CD14-positive monocyte (primary cell): ENCODE results near the gene RSAD2. TPM values are rescaled to one million over a fixed set of nuclear protein-coding genes. Genes with fewer than 3 reads are reported as not detected.

ENCODE experiments used
- DNase-seq, 3 donors: peaks; one replicate each; pipeline ENCODE4 v3.0.0-alpha.2; 2011 to 2022
- H2AFZ ChIP-seq: 2 replicates; pipeline ENCODE4 v1.6.0; 2012; ENCODE audit warnings: mild to moderate bottlenecking, low read depth, low read length, inconsistent platforms; ENCODE audit not compliant: insufficient read depth, poor library complexity, severe bottlenecking
- H3K27ac ChIP-seq, 2 donors: 1 replicate in 1 of 2; 2 replicates in 1 of 2; pipeline ENCODE4 v1.5.1; 2012 to 2013; ENCODE audit warnings: low read length in 2 of 2, control low read depth in 1 of 2, inconsistent platforms in 1 of 2, low read depth in 1 of 2, mild to moderate bottlenecking in 1 of 2
- H3K27me3 ChIP-seq, 2 donors: one replicate each; pipeline versions ENCODE4 v1.6.0 to v1.6.1; 2011 to 2013; ENCODE audit warnings: low read length in 2 of 2; ENCODE audit not compliant: control insufficient read depth in 2 of 2, insufficient read depth in 2 of 2
- H3K36me3 ChIP-seq, 2 donors: replicated peaks in 1 of 2; 1 replicate in 1 of 2; 2 replicates in 1 of 2; pipeline versions ENCODE4 v1.5.1 to v1.6.1; 2012 to 2013; ENCODE audit warnings: low read length in 2 of 2, control low read depth in 1 of 2, inconsistent platforms in 1 of 2, mild to moderate bottlenecking in 1 of 2; ENCODE audit not compliant: insufficient read depth in 2 of 2, control insufficient read depth in 1 of 2
- H3K4me1 ChIP-seq, 2 donors: 1 replicate in 1 of 2; 2 replicates in 1 of 2; pipeline versions ENCODE4 v1.5.1 to v1.6.1; 2012 to 2013; ENCODE audit warnings: low read length in 2 of 2, control low read depth in 1 of 2, inconsistent platforms in 1 of 2, mild to moderate bottlenecking in 1 of 2, moderate library complexity in 1 of 2; ENCODE audit not compliant: insufficient read depth in 2 of 2, control insufficient read depth in 1 of 2
- H3K4me2 ChIP-seq: replicated peaks from 2 replicates; pipeline ENCODE3; 2012; ENCODE audit warnings: low read length, moderate library complexity, mild to moderate bottlenecking; ENCODE audit not compliant: poor library complexity, severe bottlenecking; ENCODE audit errors: extremely low read depth
- H3K4me3 ChIP-seq, 3 experiments: fragments of 200-600 bp in 1 of 3; sonication (generic) in 1 of 3; replicated peaks in 1 of 3; 1 replicate in 2 of 3; 2 replicates in 1 of 3; pipeline ENCODE4 v1.5.1; 2011 to 2013; ENCODE audit warnings: low read length in 3 of 3, mild to moderate bottlenecking in 3 of 3, control low read depth in 2 of 3, low read depth in 2 of 3, inconsistent platforms in 1 of 3, moderate library complexity in 1 of 3
- H3K79me2 ChIP-seq: 2 replicates; pipeline ENCODE4 v1.6.0; 2012; ENCODE audit warnings: mild to moderate bottlenecking, control low read depth, inconsistent platforms, low read length, moderate library complexity; ENCODE audit not compliant: insufficient read depth
- H3K9ac ChIP-seq: 2 replicates; pipeline ENCODE4 v1.6.0; 2017; ENCODE audit warnings: low read length, mild to moderate bottlenecking; ENCODE audit not compliant: insufficient read depth, poor library complexity, severe bottlenecking
- H3K9me3 ChIP-seq, 2 donors: replicated peaks in 1 of 2; 1 replicate in 1 of 2; 2 replicates in 1 of 2; pipeline versions ENCODE4 v1.5.1 to v1.6.1; 2012 to 2013; ENCODE audit warnings: low read length in 2 of 2, control low read depth in 1 of 2; ENCODE audit not compliant: control insufficient read depth in 1 of 2, insufficient read depth in 1 of 2
- H4K20me1 ChIP-seq: 2 replicates; pipeline ENCODE4 v1.6.0; 2012; ENCODE audit warnings: mild to moderate bottlenecking, low read length, control low read depth, moderate library complexity; ENCODE audit not compliant: insufficient read depth
- H3K27ac Mint-ChIP-seq, 7 donors: one replicate each; pipeline ENCODE4 v1.8.0; 2020; ENCODE audit warnings: mild to moderate bottlenecking in 7 of 7, mixed read lengths in 7 of 7, moderate library complexity in 6 of 7, inconsistent platforms in 2 of 7
- H3K27me3 Mint-ChIP-seq, 3 donors: one replicate each; pipeline ENCODE4 v1.8.0; 2021 to 2022; ENCODE audit warnings: low read depth in 3 of 3, mild to moderate bottlenecking in 3 of 3, mixed read lengths in 3 of 3, moderate library complexity in 3 of 3, inconsistent platforms in 1 of 3
- H3K36me3 Mint-ChIP-seq, 2 donors: one replicate each; pipeline ENCODE4 v1.8.0; 2020; ENCODE audit warnings: mixed read lengths in 2 of 2, inconsistent platforms in 1 of 2, mild to moderate bottlenecking in 1 of 2
- H3K4me1 Mint-ChIP-seq: one replicate; pipeline ENCODE4 v1.8.0; 2020; ENCODE audit warnings: mild to moderate bottlenecking, mixed read lengths
- H3K4me3 Mint-ChIP-seq, 2 donors: one replicate each; pipeline ENCODE4 v1.8.0; 2020; ENCODE audit warnings: mild to moderate bottlenecking in 2 of 2, mixed read lengths in 2 of 2, moderate library complexity in 1 of 2
- H3K9me3 Mint-ChIP-seq, 7 donors: one replicate each; pipeline ENCODE4 v1.8.0; 2020 to 2022; ENCODE audit warnings: mixed read lengths in 7 of 7, mild to moderate bottlenecking in 6 of 7, moderate library complexity in 6 of 7, inconsistent platforms in 2 of 7
- CTCF ChIP-seq: fragments of 200-600 bp; IDR thresholded peaks from one replicate; pipeline ENCODE4 v1.8.0; 2022; ENCODE audit warnings: antibody characterized with exemption, mild to moderate bottlenecking
- WGBS: methylation state at CpG from one replicate; pipeline ENCODE4 v1.1.5; 2013; ENCODE audit warnings: missing lambda C conversion rate; ENCODE audit not compliant: insufficient coverage; 5-methylcytosine and 5-hydroxymethylcytosine counted together
- intact Hi-C, 2 donors: fragments of 100-400 bp; cut with micrococcal nuclease; formaldehyde crosslinking; loops; one replicate each; pipeline versions ENCODE4 v1.15.0 to v1.15.1; 2023
- polyA plus RNA-seq, 3 donors: library from polyadenylated mRNA; depleted of rRNA in 1 of 3; unstranded in 2 of 3; stranded (reverse) in 1 of 3; fragments of 300-500 nt in 2 of 3; fragments of >200 nt in 1 of 3; fragmentation: Illumina TruSeq in 2 of 3; gene quantifications; 1 replicate in 2 of 3; 2 replicates in 1 of 3; pipeline ENCODE4 v1.2.3, GENCODE V29; 2012 to 2021

The RSAD2 gene
- polyA plus RNA-seq, 3 donors, result 6.0 to 12.6 (median 10.3) TPM

GRCh38 chr2:6878549-6878948, 972 bp downstream of the RSAD2 start:
- Mint-ChIP-seq H3K4me1 (peaks cover 40% of the 10 kb centered on the region), H3K9me3 (peaks cover 0 to 7% (median 3%) of the 10 kb centered on the region in 7 donors), H3K36me3 (peaks cover 3 to 5% of the 10 kb centered on the region in 2 donors), H3K27me3 (peaks cover 0 to 1% (median 0%) of the 10 kb centered on the region in 3 donors), H3K27ac (no peak overlapping the region), H3K4me3 (peak overlapping the region; percentile 41 to 94)
- no peak for TF ChIP-seq CTCF
- H3K4me2 ChIP-seq, result peak overlapping the region; percentile 84
- H3K36me3 ChIP-seq, result no peaks in the 10 kb centered on the region
- no peak for DNase-seq
- H2AFZ ChIP-seq, result no peak overlapping the region
- no peaks in the 10 kb centered on the region for H3K27me3 ChIP-seq
- no peak overlapping the region for H3K27ac ChIP-seq
- intact Hi-C loops, result no loop called here
- peaks cover 32 to 39% of the 10 kb centered on the region in 2 donors for H3K4me1 ChIP-seq
- H3K79me2 ChIP-seq, result no peaks in the 10 kb centered on the region
- H4K20me1 ChIP-seq, result no peaks in the 10 kb centered on the region
- WGBS, result 8% methylated on average over 4 of the region's 4 CpGs
- H3K4me3 ChIP-seq, result peak overlapping the region in 1 of 3 experiments; percentile 79
- no peaks in the 10 kb centered on the region for H3K9me3 ChIP-seq
- no peak overlapping the region for H3K9ac ChIP-seq

GRCh38 chr2:6879011-6879410, 1.4 kb downstream of the RSAD2 start:
- H3K4me2 ChIP-seq, result peak overlapping the region; percentile 84
- H3K9me3 Mint-ChIP-seq, result peaks cover 0 to 4% (median under 1%) of the 10 kb centered on the region in 7 donors
- DNase-seq, result no peak
- H3K36me3 Mint-ChIP-seq, result peaks cover 1 to 4% of the 10 kb centered on the region in 2 donors
- H3K9me3 ChIP-seq, result no peaks in the 10 kb centered on the region
- TF ChIP-seq CTCF, result no peak
- intact Hi-C loops, result no loop called here
- peaks cover 0 to 1% (median 0%) of the 10 kb centered on the region in 3 donors for H3K27me3 Mint-ChIP-seq
- no peaks in the 10 kb centered on the region for H3K79me2 ChIP-seq
- no peaks in the 10 kb centered on the region for H3K27me3 ChIP-seq
- 88% methylated on average over 2 of the region's 2 CpGs for whole genome bisulfite sequencing
- no peak overlapping the region for H2AFZ ChIP-seq
- H3K4me1 Mint-ChIP-seq, result peaks cover 40% of the 10 kb centered on the region
- H3K27ac Mint-ChIP-seq, result no peak overlapping the region
- H3K4me3 Mint-ChIP-seq, result peak overlapping the region; percentile 4 to 94
- H3K4me1 ChIP-seq, result peaks cover 32 to 39% of the 10 kb centered on the region in 2 donors
- H3K9ac ChIP-seq, result no peak overlapping the region
- no peaks in the 10 kb centered on the region for H4K20me1 ChIP-seq
- H3K4me3 ChIP-seq, result peak overlapping the region in 1 of 3 experiments; percentile 1
- H3K36me3 ChIP-seq, result no peaks in the 10 kb centered on the region
- no peak overlapping the region for H3K27ac ChIP-seq
